Measurements from ENCODE around the gene FLNC. TPM values are rescaled to one million over a fixed set of nuclear protein-coding genes. Genes with fewer than 3 reads are reported as not detected.

FLNC gene
- total and polyA plus RNA-seq, 2 of the 13 experiments (the other 11 are each of a cell fraction or from before 2014, with no cell fraction given) = 0.02 TPM; not detected in 1

- TF ChIP-seq IKZF5 (CRISPR knock-in tag; IDR thresholded peaks at IDR 0.05) (no peak), TOE1 (CRISPR knock-in tag; IDR thresholded peaks at IDR 0.05) (no peak), MED8 (CRISPR knock-in tag; IDR thresholded peaks at IDR 0.05; ENCODE audit: insufficient replicate concordance) (no peak), SMARCE1 (IDR thresholded peaks at IDR 0.05; ENCODE audit: borderline replicate concordance) (no peak), ARNT (IDR thresholded peaks at IDR 0.05) (no peak), ZNF513 (CRISPR knock-in tag; conservative IDR thresholded peaks at IDR 0.05) (no peak)
Observed at GRCh38 chr7:128841921-128842673, 11.9 kb downstream of the FLNC start (continued).

GRCh38 chr7:128842674-128843641 is 12.8 kb downstream of the FLNC start:
- ChIA-PET CTCF (ENCODE audit: low intra/inter-chr PET ratio, low total read pairs) (interaction anchor here (1.6 to 3.0 kb wide), 3 partner anchors 32 to 41 kb away, joined by 6 to 13 read pairs (median 11); no protein-coding TSS in a partner anchor), POLR2A (no interaction called here)
- H3K79me2 ChIP-seq (ENCODE audit: insufficient read depth, low read length) = no peaks in the 10 kb centered on the region
- DNase-seq (ENCODE audit: low spot score) = no peak
- no peaks in the 10 kb centered on the region for H3K36me3 ChIP-seq (replicated peaks in 1 of 2; ENCODE audit: control insufficient read depth in 1 of 2, insufficient read depth in 2 of 2, low read length in 2 of 2)
- H3K9me3 ChIP-seq (ENCODE audit: low read length) = no peaks in the 10 kb centered on the region
- no peak for FAIRE-seq
- no peak overlapping the region for H3K27ac ChIP-seq (ENCODE audit: extremely low read length, insufficient read depth, low read length)
- no peak overlapping the region for H3K4me2 ChIP-seq (ENCODE audit: low read depth, low read length)
- H3K4me1 ChIP-seq (ENCODE audit: insufficient read depth, low read length) = peaks cover 11% of the 10 kb centered on the region
- H3K9ac ChIP-seq (ENCODE audit: insufficient read depth, low read depth, low read length) = no peak overlapping the region
- no peak overlapping the region for H3K4me3 ChIP-seq (replicated peaks in 1 of 3; ENCODE audit: insufficient read depth in 1 of 3, low read depth in 2 of 3, low read length in 3 of 3)
- peaks cover 5 to 12% of the 10 kb centered on the region in 2 experiments; a peak in 2 of 5 replicates for H3K27me3 ChIP-seq (ENCODE audit: control insufficient read depth in 1 of 2, insufficient read depth in 2 of 2, low read length in 2 of 2)
- 74% methylated on average over 19 of the region's 38 CpGs for WGBS (ENCODE audit: low lambda C conversion rate)
- ATAC-seq = peak; percentile 9; the same call in 1 of the 3 replicates
- in situ Hi-C loops (cut with HindIII; ENCODE audit: extremely low pct_ligation_motif_present, low pct_unique_long_range_greater_than_20kb) (no loop called here), intact Hi-C loops (cut with micrococcal nuclease; ENCODE audit: unreplicated experiment) (no loop called here)
- H2AFZ ChIP-seq (ENCODE audit: low read length) = no peak overlapping the region
- no TSS peak for BruUV-seq (replicated peaks)
- no peaks in the 10 kb centered on the region for H4K20me1 ChIP-seq (ENCODE audit: insufficient read depth, low read length)
- TF ChIP-seq SNAPC4 (CRISPR knock-in tag; IDR thresholded peaks at IDR 0.05) (no peak), IKZF4 (CRISPR knock-in tag; IDR thresholded peaks at IDR 0.05; ENCODE audit: borderline replicate concordance, low read depth, not compliant biosample characterization) (no peak), ZBTB8A (CRISPR knock-in tag; IDR thresholded peaks at IDR 0.05; ENCODE audit: borderline replicate concordance, low read depth) (no peak), ELF1 (CRISPR knock-in tag; IDR thresholded peaks at IDR 0.05) (no peak), RFXANK (CRISPR knock-in tag; IDR thresholded peaks at IDR 0.05) (no peak), U2AF2 (IDR thresholded peaks at IDR 0.05; ENCODE audit: low read depth, low read length) (no peak), ZNF510 (CRISPR knock-in tag; IDR thresholded peaks at IDR 0.05; ENCODE audit: low read depth) (no peak)
